ENCODE results near the gene BCL2L13.

DNA sequence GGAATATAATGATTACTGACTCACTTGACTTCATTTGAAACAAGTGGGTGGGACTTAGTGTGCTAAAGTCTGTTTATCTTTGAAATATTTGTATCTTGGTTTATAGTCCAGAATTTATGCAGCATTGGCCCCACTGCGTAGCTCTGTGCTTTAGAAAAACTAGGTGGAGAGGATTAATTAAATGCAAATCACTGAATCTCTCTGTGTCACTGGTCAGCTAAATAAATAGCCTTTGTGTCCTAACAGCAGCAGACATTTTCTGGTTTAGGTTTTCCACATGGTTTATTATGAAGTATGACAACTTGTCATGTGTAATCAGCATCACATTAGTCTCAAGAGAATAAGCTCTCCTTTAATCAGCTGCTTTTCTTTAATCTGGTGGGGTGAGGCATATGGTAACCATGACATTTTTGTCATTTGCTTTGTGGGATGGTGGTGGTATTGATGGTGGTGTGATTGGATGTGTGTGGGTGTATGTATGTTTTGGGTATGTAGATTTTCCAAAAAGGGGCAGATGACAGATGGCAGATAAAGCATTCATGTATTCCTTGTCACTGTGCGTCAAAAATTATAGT lies 33.9 kb downstream of the BCL2L13 start:
- TF ChIP-seq CTCF (conservative IDR thresholded peaks at IDR 0.05 in 1 of 2, IDR thresholded peaks at IDR 0.05 in 1 of 2; ENCODE audit: extremely low read depth in 1 of 2, insufficient read depth in 1 of 2, low read depth in 1 of 2, low read length in 2 of 2): no peak
- no peak for TF ChIP-seq EZH2 (IDR thresholded peaks at IDR 0.05; ENCODE audit: borderline replicate concordance, low read length)
